ENCODE results near the gene PYURF. TPM values are rescaled to one million over a fixed set of nuclear protein-coding genes. Genes with fewer than 3 reads are reported as not detected.

The PYURF gene
- total RNA-seq, 1 donor from 2014 or later, result 57.6 TPM

DNA sequence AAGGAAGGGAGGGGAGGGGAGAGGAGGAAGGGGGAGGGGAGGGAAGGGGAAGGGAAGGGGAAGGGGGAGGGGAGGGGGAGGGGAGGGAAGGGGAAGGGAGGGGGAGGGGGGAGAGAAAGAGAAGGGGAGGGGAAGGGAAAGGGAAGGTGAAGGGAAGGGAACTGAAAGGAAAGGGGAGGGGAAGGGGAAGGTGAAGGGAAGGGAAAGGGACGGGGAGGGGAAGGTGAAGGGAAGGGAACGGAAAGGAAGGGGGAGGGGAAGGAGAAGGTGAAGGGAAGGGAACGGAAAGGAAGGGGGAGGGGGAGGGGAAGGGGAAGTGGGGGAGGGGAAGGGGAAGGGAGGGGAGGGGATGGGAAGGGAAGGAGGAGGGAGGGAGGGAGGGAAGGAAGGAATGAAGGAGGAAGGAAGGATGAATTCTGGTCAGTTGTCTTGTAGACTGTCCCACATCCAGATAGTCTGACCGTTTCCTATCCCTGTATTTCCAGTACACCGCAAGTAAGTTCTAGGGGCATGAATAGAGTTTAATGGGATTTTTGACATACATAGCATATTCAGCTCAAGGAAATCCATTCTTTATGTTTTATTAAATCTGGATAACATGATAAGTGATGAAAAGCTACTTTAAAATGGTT lies 46.2 kb downstream of the PYURF start:
- H3K36me3 ChIP-seq, result peaks cover under 1% of the 10 kb centered on the region
- no peak overlapping the region for H3K4me3 ChIP-seq
- no peak for DNase-seq
- H3K9me3 ChIP-seq, result no peaks in the 10 kb centered on the region
- H3K4me1 ChIP-seq, result no peaks in the 10 kb centered on the region
- no peak for TF ChIP-seq CTCF (IDR thresholded peaks at IDR 0.05)
- H3K27me3 ChIP-seq (ENCODE audit: low read depth), result no peaks in the 10 kb centered on the region
- H3K27ac ChIP-seq, result no peak overlapping the region
- no peak for ATAC-seq
- intact Hi-C loops (cut with DNase I), result no loop called here

Other genes with a start within 250 kb of the PYURF start
- gene PPM1K, start 239.2 kb downstream of the PYURF start, total RNA-seq, result 36.5 TPM
- 15.8 TPM for gene HERC6, start 144.9 kb downstream of the PYURF start, total RNA-seq
- 27.6 TPM for gene HERC5, start 66.7 kb downstream of the PYURF start, total RNA-seq
- gene HERC3, start 68.7 kb upstream of the PYURF start, total RNA-seq, result 54.1 TPM
- gene NAP1L5, start 174.1 kb upstream of the PYURF start, total RNA-seq, result 3.0 TPM

Measured in lower lobe of right lung (tissue), 2 donors.